ENCODE results near the gene KRTAP6-1.

The KRTAP6-1 gene, protein sequence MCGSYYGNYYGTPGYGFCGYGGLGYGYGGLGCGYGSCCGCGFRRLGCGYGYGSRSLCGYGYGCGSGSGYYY

GRCh38 chr21:30613836-30614235 is at the start of gene KRTAP6-1:
Gene KRTAP6-1 (minus strand): TSS chr21:30613930. CDS start chr21:30613904, 26 bp downstream.
- DNase-seq (ENCODE audit: low spot score), result no peak

DNA sequence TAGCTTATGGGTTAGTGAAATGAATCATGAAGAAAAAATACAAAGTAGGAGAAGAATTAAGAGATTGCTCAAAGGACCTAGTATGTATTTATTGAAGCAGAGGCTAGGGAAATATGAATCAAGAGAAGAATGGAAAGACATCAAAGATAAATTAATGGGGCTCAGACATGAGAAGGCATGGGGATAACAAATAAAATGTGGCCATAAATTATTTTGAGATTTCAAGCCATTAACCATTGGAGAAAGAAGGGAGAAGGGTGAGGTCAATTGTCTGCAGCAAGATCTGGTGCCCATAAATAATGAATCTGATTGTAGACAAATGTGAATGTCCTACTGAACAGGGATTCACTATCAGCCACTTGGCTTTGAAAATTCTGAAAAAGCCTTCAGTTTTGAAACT is 39.2 kb upstream of the KRTAP6-1 start:
- no peak for DNase-seq (ENCODE audit: low spot score)

DNA sequence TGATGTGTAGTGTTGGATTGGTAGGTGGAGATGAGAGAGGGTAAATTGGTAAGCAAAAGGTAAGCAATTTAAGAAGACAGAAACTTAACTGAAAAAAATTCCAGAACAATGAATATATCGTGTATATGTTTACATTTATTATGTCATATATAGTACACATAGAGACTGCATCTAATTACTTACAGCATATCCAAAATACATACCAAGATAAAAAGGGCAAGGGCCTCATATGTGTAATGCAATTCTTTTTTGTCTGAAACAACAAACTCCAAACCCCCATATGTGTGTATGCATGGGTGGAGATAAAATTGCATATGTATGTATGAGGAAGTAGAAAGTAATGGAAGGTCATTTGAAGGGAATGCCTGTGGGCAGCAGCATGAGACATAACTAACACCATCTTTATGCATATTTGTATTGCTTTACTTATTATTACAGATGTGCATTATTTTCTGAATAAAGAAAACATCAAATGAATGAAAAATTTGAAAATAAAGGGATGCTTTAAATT is 33.2 kb upstream of the KRTAP6-1 start:
- DNase-seq (ENCODE audit: low spot score), result no peak

DNA sequence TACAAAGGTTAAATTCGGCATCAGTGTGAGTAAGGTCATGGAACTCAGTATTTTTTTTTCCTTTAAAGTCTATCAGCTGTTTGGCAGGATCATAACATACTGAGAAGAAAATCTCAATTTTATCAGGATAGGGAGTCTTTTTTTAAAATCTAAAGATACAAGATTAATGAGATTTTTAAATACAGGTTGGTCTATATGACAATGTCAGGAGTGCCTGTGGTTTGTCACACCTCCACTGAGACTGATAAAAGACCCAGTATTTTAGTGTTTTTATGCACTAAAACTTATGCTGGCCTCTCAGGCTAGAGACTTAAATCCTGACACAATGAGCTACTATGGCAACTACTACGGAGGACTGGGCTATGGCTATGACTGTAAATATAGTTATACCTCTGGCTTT is 28.8 kb upstream of the KRTAP6-1 start, which contains the start of gene KRTAP20-3:
TSS of gene KRTAP20-3 (plus strand) at position 301 of the 400 bp plus-strand sequence.
- no peak for DNase-seq (ENCODE audit: low spot score)

- DNase-seq (ENCODE audit: low spot score), result no peak
These were observed 25.0 kb upstream of the KRTAP6-1 start for GRCh38 chr21:30638686-30639085.

DNA sequence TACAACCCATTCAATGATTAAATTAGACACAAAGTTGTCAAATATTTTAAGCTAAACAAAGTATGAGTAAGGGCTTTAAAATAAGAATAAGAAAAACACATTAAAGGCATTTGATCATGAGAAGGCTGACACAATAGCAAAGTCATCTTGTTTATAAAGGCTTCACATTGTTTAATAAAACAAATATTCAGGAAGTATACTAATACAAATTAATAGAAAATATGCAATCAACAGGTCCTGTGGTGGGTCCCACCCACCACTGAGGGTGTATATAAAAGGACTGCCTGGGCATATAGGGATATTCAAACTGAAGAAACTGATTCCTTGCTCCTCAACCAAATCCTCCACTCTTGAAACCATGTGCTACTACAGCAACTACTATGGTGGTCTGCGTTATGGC is 21.2 kb upstream of the KRTAP6-1 start, which contains the start of gene KRTAP20-2:
TSS of gene KRTAP20-2 (plus strand) at position 301 of the 400 bp plus-strand sequence. CDS start at position 359, 58 bp downstream.
- DNase-seq (ENCODE audit: low spot score), result no peak

DNA sequence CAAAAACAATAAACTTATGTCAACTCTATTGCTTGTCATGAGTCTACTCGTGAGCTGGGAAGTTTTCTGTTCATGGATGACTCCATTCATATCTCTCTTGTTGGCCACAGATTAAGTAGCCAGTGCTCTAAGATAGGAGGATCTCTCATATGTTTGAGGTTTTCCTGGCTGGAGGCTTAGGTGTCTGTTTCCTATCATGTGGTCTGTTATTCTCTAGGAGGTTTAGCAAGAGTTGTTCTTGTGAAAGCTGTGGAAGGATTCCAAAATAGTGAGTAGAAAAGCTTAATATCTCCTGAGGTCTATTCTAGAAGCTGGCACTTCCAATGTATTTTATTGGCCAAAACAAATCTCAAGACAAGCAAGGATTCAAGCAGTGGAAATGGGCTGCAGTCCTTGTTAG is 15.5 kb upstream of the KRTAP6-1 start:
- DNase-seq (ENCODE audit: low spot score), result no peak

DNA sequence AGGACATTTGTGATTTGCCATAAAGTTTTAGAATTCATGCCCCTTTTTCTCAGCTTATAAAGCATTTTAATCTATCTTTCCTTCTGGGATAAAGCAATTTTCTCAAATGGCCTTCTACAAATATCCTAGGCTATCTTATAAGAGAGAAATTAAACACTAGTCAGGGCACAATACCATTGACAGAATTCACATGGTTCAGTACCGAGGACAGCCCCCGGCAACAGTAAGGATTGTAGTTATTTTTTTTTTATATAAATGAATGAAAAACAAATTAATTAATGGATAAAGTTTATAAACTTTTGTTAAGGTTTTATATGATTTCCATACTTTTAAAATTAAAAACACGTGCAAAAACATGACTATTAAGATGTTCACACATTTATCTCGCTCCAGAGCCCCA is 14.4 kb upstream of the KRTAP6-1 start:
- DNase-seq (ENCODE audit: low spot score), result no peak

DNA sequence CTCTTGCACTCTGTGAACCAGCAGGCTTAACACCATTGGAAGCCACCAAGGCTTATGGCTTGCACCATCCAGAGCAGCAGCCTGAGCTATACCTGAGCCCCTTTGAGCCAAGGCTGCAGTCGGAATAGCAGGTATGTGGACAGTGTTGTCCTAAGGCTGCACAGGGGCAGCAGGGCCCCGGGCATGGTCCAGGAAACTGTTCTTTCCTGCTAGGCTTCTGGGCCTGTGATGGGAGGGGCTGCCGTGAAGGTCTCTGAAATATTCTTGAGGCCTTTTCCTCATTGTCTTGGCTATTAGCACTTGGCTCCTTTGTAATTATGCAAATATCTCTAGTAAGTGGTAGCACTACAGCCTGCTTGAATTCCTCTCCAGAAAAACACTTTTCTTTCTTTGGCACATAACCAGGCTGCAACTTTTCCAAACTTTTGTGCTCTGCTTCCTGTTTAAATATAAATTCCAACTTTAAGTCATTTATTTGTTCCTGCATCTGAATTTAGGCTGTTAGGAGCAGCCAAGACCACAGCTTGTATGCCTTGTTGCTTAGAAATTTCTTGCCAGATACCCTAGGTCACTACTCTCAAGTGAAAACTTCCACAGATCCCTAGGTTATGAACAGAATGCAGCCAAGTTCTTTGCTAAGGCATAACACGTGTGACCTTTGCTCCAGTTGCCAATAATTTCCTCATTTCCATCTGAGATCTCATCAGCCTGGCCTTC is 11.9 kb upstream of the KRTAP6-1 start:
- no peak for DNase-seq (ENCODE audit: low spot score)

DNA sequence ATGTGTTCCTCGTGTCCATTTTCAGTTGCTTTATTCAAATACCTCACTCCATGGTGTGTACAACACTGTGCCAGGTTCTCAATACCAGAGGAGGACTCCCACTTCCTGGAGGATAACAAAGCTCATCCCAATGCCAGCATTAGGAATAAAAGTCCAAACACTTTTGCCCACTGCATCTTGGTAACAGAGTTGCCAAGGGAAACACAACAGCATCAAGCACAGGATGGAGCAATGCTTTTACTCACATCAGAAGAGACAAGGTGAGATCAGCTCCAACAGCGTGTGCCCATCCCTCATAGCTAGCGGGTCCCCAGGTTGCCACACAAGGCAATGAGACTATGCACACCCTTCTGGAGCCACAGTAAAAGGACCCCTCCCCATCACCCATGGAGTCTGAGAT is 9.6 kb upstream of the KRTAP6-1 start:
- DNase-seq (ENCODE audit: low spot score), result no peak

GRCh38 chr21:30620522-30620921 is 6.8 kb upstream of the KRTAP6-1 start, which contains the start of gene KRTAP20-4:
Gene KRTAP20-4 (plus strand): TSS chr21:30620627.
- no peak for DNase-seq (ENCODE audit: low spot score)

DNA sequence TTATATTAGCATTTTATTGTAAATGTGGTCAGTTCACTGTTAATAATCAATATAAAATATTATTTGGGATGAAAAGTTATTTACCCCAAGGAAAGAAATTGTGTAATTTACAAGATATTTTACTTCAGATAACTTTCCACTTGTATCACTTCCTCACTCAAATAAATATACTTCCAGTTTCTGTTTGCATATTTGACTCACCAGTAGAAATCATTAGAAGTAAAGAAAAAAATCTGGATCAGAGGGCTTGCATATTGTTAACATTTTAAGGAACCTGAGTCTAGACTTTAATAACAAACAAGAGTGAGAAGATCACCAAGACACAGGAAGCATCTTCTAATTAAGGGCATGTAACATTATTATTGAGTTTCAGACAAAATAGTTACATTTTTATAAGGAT is 6.3 kb upstream of the KRTAP6-1 start:
- DNase-seq (ENCODE audit: low spot score), result no peak

DNA sequence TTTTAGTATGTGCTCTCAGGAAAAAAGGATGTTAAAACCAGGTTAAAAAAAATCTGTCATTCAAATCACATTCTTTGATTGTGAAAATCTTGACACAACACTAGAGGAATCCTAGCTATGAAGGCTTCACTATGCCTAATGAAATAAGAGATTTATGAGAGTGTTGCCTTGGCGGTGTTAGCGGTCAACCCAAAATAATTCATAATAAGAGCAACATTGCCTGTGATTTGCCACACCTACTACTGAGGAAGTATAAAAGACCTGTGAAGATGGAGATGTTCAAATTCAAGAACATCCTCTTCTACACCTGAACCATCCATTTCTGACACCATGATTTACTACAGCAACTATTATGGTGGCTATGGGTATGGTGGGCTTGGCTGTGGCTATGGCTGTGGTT is 2.4 kb upstream of the KRTAP6-1 start, which contains the start of gene KRTAP20-1:
TSS of gene KRTAP20-1 (plus strand) at position 301 of the 400 bp plus-strand sequence. CDS start at position 331, 30 bp downstream.
- no peak for DNase-seq (ENCODE audit: low spot score)

DNA sequence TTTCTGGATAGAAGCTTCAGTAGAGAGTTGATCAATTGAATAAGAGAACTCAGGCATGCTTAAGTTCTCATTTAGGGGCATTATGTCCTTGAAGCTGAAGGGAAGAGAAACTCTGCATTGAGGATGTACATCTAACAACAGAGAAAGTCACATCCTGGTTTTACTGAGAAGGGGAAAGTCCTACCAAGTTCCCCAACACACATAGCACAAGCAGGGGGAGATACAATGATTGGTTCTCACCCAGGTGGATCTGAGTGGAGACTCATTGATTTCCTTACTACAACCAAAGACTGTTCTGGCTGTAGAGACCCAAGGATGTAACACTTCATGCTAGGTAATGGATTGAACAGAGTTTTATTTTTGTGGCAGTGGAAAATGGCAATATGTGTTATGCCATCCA is 1.5 kb upstream of the KRTAP6-1 start:
- no peak for DNase-seq (ENCODE audit: low spot score)

DNA sequence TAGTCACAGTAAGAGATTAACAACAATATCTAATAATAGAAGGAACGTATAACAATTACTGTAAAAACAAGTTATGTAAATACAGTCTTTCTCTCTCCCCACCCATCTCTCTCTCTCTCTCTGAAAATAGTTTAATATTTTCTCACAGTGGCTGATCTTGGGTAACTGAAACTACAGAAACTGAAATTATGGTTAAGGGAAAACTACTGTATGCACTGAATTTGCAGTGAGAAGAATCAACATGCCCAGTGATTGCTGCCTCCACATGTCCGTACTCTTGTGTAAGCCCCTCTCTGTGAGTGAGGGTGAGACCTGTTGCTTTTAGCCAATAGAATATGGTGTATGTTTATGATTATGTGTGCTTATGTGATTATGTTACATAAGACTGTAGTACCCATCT is 1.6 kb downstream of the KRTAP6-1 start:
- no peak for DNase-seq (ENCODE audit: low spot score)

DNA sequence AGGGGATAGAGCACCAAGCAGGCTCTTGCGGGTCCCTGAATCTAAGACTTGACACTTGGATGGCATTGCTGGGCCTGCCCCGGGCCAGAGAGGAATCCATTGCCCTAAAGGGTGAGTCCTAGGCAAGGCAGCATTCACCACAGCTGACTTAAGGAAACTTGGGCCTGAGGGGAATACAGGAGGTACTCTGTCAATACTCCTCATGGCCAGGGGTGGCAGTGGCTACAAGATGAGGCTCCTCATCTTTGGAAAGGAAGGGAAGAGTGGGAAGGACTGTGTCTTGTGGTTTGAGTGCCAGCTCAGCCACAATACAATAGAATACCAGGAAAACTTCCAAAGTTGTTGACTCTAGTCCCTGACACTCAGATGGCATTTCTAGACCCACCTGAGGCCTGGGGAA is 7.8 kb downstream of the KRTAP6-1 start:
- DNase-seq (ENCODE audit: low spot score), result no peak

DNA sequence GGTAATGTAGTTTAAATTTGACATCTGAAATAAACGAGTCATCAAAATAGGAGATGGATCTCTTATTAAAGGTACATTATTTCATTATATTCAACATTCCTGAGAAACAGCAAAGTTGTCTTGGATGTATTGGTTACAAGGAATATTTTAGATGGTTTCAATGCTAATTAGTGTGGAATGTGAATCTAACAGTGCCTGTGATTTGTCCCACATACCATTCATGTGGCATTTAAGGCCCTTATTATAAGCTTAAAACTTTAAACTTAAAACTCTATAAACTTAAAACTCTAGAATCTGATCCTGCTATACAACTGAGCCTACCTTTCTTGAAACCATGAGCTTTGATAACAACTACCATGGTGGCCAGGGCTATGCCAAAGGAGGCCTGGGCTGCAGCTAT is 12.9 kb downstream of the KRTAP6-1 start, which contains the start of gene KRTAP22-1:
TSS of gene KRTAP22-1 (plus strand) at position 301 of the 400 bp plus-strand sequence.
- DNase-seq (ENCODE audit: low spot score), result no peak

DNA sequence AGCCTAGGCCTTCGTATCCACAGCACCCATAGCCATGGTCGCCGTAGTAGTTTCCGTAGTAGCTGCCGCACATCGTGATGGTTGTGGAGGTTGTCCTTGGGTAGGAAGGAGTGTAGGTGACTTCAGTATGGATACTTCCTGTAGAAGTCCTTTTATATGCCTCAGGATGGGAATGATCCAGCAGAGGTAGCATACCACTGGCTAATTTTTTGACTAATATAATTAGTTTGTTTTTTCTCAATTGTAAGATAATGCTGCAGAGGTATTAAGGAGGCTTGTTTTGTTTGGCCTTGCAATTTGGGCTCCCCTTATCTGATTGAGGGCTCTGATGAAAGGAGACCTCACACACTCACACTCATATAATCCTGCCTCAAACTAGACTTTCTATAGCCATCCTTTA is 14.9 kb downstream of the KRTAP6-1 start, which contains the start of gene KRTAP6-2:
TSS of gene KRTAP6-2 (minus strand) at position 101 of the 400 bp plus-strand sequence. CDS start at position 73, 28 bp downstream.
- no peak for DNase-seq (ENCODE audit: low spot score)

- no peak for DNase-seq (ENCODE audit: low spot score)
These were observed 21.6 kb downstream of the KRTAP6-1 start, which contains the start of gene KRTAP6-3 for GRCh38 chr21:30592140-30592539. Gene KRTAP6-3 (plus strand): TSS chr21:30592440. CDS start chr21:30592446, 6 bp downstream.

GRCh38 chr21:30590297-30590696 is 23.4 kb downstream of the KRTAP6-1 start, which contains the start of gene KRTAP22-2:
Gene KRTAP22-2 (minus strand): TSS chr21:30590397.
- DNase-seq (ENCODE audit: low spot score), result no peak

GRCh38 chr21:30582870-30583269 is 30.9 kb downstream of the KRTAP6-1 start:
- no peak for DNase-seq (ENCODE audit: low spot score)

DNA sequence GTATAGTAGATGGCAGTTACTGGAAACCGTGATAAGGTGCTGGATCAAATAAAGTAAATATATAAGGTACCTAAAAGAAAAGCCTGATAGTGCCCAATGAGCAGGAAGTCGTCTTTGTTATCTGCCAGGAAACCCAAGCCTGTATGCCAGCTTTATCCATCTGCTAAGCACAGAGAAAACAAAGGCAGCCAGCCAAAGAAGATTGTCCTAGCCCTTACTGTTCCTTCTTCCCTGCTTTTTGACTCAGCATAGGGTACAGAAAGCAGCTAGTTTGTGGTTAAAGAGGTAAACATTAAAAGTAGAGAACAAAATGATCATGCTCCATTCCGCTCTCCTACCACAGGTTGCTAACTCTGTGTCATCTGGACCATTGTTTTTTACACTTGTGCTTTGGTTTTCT is 33.6 kb downstream of the KRTAP6-1 start:
- DNase-seq (ENCODE audit: low spot score), result no peak

DNA sequence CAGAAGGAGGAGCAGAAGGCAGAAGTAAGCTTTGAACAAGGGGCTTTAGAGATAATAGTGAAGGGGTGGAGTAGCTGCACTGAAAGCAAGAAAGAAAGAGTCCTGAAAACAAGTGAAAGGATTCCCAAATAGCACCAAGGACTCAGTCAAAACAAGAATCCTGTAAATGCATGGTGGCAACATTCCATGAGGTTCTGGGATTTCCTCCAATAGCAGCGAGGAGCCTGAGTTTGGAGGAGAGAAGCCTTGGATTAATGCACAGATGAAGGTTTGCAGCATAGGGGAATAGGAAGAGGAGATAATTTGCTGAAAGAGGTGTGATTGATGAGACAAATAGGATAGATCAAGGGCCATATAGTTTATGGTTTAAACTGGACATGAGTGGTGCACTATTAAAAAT is 34.4 kb downstream of the KRTAP6-1 start:
- DNase-seq (ENCODE audit: low spot score), result no peak

Data from COLO829 (cell line).